ENCODE results near the gene MCC.

Gene MCC

DNA sequence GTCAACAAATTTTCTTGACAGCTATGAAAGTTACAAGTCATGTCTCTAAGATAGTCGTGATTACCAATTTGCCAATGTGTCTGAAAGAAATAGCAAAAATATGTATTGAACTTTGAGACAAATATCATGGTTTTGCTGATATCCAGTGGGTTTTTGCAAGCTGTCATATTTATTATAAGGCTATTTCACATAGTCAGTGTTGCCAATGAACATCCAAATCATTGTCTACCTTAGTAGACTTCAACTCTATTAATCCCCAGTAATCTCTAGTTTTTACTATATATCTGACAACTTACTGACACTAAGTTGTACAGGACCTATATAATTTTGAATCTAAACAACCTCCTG, 256.6 kb downstream of the MCC start:
- TF ChIP-seq, protein P1, sequence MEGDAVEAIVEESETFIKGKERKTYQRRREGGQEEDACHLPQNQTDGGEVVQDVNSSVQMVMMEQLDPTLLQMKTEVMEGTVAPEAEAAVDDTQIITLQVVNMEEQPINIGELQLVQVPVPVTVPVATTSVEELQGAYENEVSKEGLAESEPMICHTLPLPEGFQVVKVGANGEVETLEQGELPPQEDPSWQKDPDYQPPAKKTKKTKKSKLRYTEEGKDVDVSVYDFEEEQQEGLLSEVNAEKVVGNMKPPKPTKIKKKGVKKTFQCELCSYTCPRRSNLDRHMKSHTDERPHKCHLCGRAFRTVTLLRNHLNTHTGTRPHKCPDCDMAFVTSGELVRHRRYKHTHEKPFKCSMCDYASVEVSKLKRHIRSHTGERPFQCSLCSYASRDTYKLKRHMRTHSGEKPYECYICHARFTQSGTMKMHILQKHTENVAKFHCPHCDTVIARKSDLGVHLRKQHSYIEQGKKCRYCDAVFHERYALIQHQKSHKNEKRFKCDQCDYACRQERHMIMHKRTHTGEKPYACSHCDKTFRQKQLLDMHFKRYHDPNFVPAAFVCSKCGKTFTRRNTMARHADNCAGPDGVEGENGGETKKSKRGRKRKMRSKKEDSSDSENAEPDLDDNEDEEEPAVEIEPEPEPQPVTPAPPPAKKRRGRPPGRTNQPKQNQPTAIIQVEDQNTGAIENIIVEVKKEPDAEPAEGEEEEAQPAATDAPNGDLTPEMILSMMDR (conservative IDR thresholded peaks at IDR 0.05), result no peak
- no peak overlapping the region for H3K27ac ChIP-seq

GRCh38 chr5:113230711-113231652, 257.3 kb downstream of the MCC start:
- TF ChIP-seq, protein P1 (conservative IDR thresholded peaks at IDR 0.05), result no peak
- no peak overlapping the region for H3K27ac ChIP-seq

- TF ChIP-seq, protein P1 (conservative IDR thresholded peaks at IDR 0.05), result no peak
- H3K27ac ChIP-seq, result no peak overlapping the region
Measured at GRCh38 chr5:113227798-113228197, 260.5 kb downstream of the MCC start.

DNA sequence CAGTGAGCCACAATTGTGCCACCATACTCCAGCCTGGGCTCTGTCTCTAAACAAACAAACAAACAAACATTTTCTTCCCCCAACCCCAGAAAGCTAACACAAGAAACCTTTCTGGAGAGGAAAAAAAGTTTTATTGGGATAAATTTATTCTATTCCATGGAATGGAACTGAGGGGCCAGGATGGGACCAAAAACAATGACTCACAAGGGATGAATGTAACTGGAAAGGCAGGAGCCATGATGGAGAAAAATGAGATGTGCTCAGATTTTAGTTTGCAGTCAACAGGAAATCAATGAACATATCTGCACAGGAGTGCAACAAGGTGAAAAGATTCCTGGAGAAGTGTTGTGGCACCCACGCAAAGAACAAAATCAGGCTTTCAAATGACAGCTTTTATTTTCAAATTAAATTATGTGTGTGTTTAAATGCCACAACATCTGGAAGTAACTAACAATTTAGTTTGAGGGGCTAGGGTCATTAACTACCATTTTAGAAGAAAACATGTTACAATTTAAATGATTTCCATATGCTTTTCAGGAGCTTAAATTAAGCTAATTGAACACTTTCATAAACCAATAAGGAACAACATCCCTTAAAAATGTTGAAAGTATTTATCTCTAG, 262.0 kb downstream of the MCC start:
- no peak overlapping the region for H3K27ac ChIP-seq
- TF ChIP-seq, protein P1 (conservative IDR thresholded peaks at IDR 0.05), result no peak

DNA sequence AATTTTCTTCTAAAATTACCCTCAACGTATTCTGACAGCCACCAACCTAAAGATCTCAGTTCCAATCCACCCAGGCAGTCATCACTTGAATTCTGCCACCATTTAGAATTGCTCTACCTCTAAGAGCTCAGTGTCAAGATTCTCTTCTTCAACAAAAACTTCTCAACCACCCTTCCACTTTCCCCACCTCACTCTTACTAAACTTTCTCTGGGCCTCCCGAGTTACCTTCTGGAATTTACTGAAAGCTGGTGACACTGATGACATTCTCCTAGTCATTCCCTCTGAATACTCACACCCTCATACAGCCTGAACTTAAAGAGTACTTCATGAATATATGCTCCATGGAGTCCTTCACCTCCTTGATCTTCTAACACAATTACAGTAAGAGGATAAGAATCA, 263.0 kb downstream of the MCC start:
- no peak overlapping the region for H3K27ac ChIP-seq
- TF ChIP-seq, protein P1 (conservative IDR thresholded peaks at IDR 0.05), result no peak

- TF ChIP-seq, protein P1 (conservative IDR thresholded peaks at IDR 0.05), result no peak
- no peak overlapping the region for H3K27ac ChIP-seq
Measured at GRCh38 chr5:113224605-113225065, 263.6 kb downstream of the MCC start.

DNA sequence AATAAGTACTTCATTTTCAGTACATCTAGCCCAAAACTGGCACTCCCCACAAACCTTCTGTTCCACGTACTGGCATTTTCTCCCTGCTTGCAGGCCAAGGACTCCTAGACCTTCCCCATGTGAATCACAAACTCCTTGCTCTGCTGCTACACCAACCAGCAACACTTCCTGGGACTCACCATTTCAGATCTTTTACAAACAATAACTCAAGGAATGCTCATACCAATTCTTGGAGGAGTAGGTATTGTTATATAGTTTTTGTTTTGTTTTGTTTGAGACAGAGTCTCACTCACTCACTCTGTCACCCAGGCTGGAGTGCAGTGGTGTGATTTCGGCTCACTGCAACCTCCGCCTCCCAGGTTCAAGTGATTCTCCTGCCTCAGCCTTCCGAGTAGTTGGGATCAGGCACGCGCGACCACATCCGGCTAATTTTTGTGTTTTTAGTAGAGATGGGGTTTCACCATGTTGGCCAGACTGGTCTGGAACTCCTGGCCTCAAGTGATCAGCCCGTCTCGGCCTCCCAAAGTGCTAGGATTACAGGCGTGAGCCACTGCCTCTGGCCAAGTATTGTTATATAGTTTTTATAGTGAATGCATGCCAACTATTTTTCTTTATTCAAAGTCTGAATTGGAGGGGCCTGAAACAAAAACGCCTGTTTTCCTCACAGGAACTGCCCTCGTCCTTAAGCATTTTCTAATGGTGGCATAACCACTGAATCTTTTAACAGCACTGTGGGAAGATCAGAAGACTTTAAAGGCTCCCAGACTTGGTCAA, 264.2 kb downstream of the MCC start:
- H3K27ac ChIP-seq, result no peak overlapping the region
- TF ChIP-seq, protein P1 (conservative IDR thresholded peaks at IDR 0.05), result no peak
